Mucosa of rectum (tissue), 2 donors: ENCODE measurements around the gene IL15RA.
"Not testable (repeated sequence)": the region's sequence is repeated elsewhere in the genome, so short reads cannot be mapped to it uniquely, and the experiment has no call there.

ENCODE experiments used
- H3K27ac ChIP-seq, 2 donors: one replicate each; pipeline ENCODE4 v1.7.0; 2013; ENCODE audit warnings: inconsistent platforms in 2 of 2, low read depth in 2 of 2, low read length in 2 of 2
- H3K27me3 ChIP-seq, 2 donors: one replicate each; pipeline ENCODE4 v1.7.0; 2013; ENCODE audit warnings: low read length in 2 of 2; ENCODE audit not compliant: control insufficient read depth in 2 of 2, insufficient read depth in 2 of 2
- H3K36me3 ChIP-seq, 2 donors: one replicate each; pipeline ENCODE4 v1.7.0; 2013; ENCODE audit warnings: low read length in 2 of 2; ENCODE audit not compliant: control insufficient read depth in 2 of 2, insufficient read depth in 2 of 2
- H3K4me1 ChIP-seq, 2 donors: one replicate each; pipeline ENCODE4 v1.7.0; 2013; ENCODE audit warnings: low read length in 2 of 2, mild to moderate bottlenecking in 1 of 2; ENCODE audit not compliant: control insufficient read depth in 2 of 2, insufficient read depth in 2 of 2
- H3K4me3 ChIP-seq, 2 donors: one replicate each; pipeline ENCODE4 v1.7.0; 2013; ENCODE audit warnings: low read length in 2 of 2
- H3K9ac ChIP-seq, 2 donors: one replicate each; pipeline ENCODE4 v1.7.0; 2013; ENCODE audit warnings: low read length in 2 of 2, low read depth in 1 of 2, mild to moderate bottlenecking in 1 of 2
- H3K9me3 ChIP-seq, 2 donors: one replicate each; pipeline ENCODE4 v1.7.0; 2013; ENCODE audit warnings: low read length in 2 of 2; ENCODE audit not compliant: control insufficient read depth in 2 of 2
- donor health status: healthy.
- donor health status: Normal muscosa, but diverticular disease.

The IL15RA gene

DNA sequence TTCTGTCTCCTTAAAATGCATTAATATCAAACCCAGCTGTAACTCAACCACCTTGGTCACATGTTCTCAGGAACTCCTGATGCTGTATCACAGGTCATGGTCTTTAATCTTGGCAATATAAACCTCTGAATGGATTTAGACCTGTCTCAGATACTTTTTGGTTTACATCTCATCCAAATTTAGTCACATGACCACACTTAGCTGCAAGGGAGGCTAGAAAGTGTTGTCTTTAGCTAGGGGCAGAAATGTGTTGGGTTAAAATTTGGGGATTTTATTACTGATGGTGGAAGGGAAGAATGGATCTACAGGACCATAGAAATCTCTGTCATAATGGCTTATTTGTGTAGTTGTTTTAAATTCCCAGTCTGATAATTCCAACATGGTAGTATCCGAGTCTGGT is 29.6 kb upstream of the IL15RA start:
- Histone ChIP-seq H3K36me3 (no peaks in the 10 kb centered on the region), H3K27ac (no peak overlapping the region)

DNA sequence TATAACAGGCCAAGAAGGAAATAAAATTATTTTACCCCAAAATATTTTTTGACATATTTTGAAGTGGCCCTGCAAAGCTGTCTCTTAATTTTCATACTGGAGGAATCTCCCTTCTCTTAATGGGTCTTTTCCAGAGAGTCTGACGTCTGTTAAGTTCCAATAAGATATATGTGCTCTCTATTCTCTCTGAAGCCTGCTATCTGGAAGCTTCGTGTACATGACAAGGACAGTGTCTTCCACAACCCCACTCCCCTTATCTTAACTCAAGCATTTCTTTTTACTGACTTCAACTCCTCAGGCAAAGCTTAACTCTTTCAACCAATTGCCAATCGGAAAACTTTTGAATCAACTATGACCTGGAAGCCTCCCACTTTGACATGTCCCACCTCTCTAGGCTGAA is 29.2 kb upstream of the IL15RA start:
- no peak overlapping the region for H3K4me3 ChIP-seq
- H3K9ac ChIP-seq = no peak overlapping the region
- no peak overlapping the region for H3K27ac ChIP-seq
- no peaks in the 10 kb centered on the region for H3K27me3 ChIP-seq
- no peaks in the 10 kb centered on the region for H3K4me1 ChIP-seq
- no peaks in the 10 kb centered on the region for H3K36me3 ChIP-seq
- peaks cover 0 to 3% of the 10 kb centered on the region in 2 donors for H3K9me3 ChIP-seq

More for the DNA sequence above, 29.6 kb upstream of the IL15RA start:
- no peak overlapping the region for H3K4me3 ChIP-seq
- H3K9ac ChIP-seq = no peak overlapping the region
- H3K9me3 ChIP-seq = peaks cover 0 to 3% of the 10 kb centered on the region in 2 donors
- no peaks in the 10 kb centered on the region for H3K4me1 ChIP-seq
- H3K27me3 ChIP-seq = no peaks in the 10 kb centered on the region

DNA sequence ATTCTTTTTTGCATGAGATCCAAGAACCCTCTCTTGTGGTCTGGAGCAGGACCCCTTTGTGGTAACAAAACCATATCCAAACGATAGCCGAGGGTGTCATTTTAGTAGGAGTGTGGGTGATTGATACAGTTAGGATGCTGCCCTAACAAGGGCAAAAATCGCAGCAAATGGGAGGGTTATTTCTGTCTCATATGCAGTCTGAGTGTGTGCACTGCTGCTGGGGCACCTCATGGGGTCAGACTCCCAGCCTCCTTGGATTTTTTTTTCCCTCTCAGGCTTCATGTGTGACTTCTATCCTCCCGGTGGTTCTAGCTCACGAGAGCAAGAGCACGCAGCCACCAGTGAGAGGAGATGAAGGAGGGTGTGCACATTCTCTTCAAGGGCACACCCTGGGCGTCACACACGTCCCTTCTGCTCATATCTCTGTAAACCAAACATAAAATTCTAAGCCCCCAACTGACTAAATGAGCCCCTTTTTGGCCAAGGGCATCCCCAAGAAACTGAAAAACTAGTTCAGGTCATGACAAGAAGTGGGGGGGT is 28.6 kb upstream of the IL15RA start:
- Histone ChIP-seq H3K36me3 (no peaks in the 10 kb centered on the region), H3K9me3 (peaks cover 0 to 3% of the 10 kb centered on the region in 2 donors), H3K4me1 (no peaks in the 10 kb centered on the region), H3K4me3 (no peak overlapping the region), H3K9ac (no peak overlapping the region), H3K27ac (no peak overlapping the region), H3K27me3 (no peaks in the 10 kb centered on the region)

DNA sequence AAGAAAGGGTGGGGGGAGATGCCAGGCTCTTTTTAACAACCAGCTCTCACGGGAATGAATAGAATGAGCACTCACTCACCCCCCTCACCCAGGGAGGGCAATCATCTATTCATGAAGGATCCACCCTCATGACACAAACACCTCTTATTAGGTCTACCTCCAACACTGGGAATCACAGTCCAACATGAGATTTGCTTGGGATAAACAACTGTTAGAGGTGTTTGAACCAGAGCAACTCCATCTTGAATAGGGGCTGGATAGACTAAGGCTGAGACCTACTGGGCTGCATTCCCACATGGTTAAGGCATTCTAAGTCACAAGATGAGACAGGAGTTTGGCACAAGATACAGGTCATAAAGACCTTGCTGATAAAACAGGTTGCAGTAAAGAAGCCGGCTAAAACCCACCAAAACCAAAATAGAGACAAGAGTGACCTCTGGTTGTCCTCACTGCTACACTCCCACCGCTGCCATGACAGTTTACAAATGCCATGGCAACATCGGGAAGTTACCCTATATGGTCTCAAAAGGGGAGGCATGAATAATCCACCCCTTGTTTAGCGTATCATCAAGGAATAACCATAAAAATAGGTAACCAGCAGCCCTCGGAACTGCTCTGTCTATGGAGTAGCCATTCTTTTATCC is 27.9 kb upstream of the IL15RA start:
- H3K27me3 ChIP-seq, H3K27ac ChIP-seq, H3K9ac ChIP-seq, H3K4me1 ChIP-seq, H3K9me3 ChIP-seq, H3K4me3 ChIP-seq, H3K36me3 ChIP-seq: not testable (repeated sequence)

DNA sequence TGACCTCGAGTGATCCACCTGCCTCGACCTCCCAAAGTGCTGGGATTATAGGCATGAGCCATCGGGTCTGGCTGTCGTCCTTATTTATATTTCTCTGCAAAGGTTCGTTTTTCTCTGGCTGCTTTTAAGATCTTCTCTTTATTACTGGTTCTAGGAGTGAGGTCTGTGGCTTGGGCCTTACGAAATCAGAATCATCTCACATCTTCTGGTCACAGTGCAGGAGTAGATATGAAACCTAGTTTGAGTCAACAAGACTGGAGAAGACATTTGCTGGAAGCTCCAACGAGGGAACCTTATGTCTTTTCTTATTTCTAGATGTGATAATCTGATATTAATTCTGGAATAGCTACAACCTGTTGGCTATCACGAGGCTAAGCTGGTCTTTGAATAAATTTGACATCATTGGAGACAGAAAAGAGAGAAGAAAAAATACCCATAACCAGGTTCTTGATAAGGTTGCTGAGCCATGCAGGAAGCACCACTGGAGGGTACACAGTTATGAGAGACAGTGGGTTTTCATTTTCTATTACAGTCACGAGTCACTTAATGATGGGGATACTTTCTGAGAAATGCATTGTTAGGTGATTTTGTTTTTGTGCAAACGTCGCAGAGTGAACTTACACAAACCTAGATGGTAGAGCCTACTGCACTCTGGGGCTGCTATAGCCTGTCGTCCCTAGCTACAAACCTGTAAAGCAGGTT is 25.6 kb upstream of the IL15RA start:
- Histone ChIP-seq H3K4me3 (no peak overlapping the region), H3K9ac (no peak overlapping the region), H3K4me1 (no peaks in the 10 kb centered on the region), H3K9me3 (peaks cover 0 to 3% of the 10 kb centered on the region in 2 donors), H3K27ac (no peak overlapping the region), H3K27me3 (no peaks in the 10 kb centered on the region), H3K36me3 (no peaks in the 10 kb centered on the region)

DNA sequence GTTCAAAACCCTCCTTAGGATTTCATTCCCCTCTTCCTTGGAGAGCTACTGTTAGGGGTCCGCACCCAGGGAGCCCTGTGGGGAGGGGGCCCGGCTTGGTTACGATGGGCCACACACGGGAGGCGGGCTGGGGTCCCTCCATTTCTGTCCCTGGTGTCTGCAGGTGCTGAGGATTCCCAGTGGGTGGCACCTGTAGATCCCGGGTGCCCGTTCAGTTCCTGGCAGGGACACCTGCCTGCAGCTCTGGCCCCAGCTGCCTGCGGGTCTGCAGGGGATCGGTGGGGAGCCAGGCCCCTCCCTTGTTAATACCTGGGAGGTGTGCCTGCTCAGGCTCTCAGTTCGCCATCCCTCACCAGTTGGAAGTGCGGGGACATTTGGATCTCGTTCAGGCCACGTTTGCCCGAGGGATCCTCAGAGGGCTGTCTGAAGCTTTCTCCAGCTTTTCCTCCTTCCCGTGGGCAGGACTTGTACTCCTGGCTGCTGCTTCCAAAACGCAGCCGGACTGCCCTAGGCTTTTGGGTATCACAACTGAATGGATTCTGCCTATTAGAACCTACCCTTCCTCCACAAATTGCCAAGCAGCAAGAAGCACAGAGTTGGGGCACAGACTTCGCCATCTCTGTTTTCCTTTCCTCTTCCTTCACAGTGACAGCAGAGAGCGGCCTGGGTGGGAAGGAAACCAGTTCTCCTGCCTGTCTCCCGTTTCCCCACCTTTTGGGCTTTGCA is 22.3 kb upstream of the IL15RA start:
- H3K27me3 ChIP-seq = no peaks in the 10 kb centered on the region
- no peak overlapping the region for H3K27ac ChIP-seq
- no peaks in the 10 kb centered on the region for H3K4me1 ChIP-seq
- H3K36me3 ChIP-seq = no peaks in the 10 kb centered on the region
- H3K9ac ChIP-seq = no peak overlapping the region
- H3K9me3 ChIP-seq = no peaks in the 10 kb centered on the region
- no peak overlapping the region for H3K4me3 ChIP-seq

DNA sequence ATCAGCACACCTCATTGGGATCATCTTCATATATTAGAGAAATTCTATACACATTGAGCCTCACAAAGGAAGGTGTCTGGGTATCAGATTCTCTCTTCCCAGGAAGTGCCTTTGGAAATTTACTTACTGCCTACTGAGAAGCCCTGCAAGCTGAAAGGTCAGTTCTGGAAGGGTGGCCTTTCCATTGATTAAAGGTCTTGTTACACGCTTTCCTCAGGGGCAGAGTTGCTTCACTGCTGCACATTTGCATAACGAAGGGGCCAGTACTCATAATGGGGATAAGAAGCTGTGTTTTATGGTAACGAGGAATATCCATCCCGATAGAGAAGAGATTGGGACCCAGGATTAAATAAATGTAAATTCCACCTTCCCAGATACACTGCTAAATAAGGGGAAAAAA is 19.4 kb upstream of the IL15RA start:
- Histone ChIP-seq H3K4me1 (no peaks in the 10 kb centered on the region), H3K36me3 (no peaks in the 10 kb centered on the region), H3K4me3 (no peak overlapping the region), H3K27ac (no peak overlapping the region), H3K9ac (no peak overlapping the region), H3K9me3 (no peaks in the 10 kb centered on the region), H3K27me3 (no peaks in the 10 kb centered on the region)

DNA sequence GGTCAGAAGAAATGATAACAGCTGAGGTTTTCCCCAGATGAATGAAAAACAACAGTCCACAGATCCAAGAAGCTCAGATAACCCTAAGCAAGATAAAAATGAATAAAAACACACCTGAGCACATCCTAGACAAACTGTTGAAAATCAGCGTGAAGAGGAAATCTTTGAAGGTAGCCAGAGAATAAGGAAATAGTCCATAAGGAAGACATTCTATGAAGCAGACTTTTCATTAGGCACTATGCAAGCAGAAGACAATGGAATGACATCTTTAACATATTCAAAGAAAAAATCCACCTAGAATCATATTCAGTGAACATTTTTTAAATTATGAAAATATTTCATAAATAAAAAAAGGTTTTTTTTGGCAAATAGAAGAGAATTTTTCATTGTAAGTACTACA is 15.1 kb upstream of the IL15RA start:
- Histone ChIP-seq H3K27me3 (no peaks in the 10 kb centered on the region), H3K27ac (no peak overlapping the region), H3K9me3 (no peaks in the 10 kb centered on the region), H3K4me3 (no peak overlapping the region), H3K36me3 (no peaks in the 10 kb centered on the region), H3K9ac (no peak overlapping the region), H3K4me1 (peaks cover 4 to 8% of the 10 kb centered on the region in 2 donors)

DNA sequence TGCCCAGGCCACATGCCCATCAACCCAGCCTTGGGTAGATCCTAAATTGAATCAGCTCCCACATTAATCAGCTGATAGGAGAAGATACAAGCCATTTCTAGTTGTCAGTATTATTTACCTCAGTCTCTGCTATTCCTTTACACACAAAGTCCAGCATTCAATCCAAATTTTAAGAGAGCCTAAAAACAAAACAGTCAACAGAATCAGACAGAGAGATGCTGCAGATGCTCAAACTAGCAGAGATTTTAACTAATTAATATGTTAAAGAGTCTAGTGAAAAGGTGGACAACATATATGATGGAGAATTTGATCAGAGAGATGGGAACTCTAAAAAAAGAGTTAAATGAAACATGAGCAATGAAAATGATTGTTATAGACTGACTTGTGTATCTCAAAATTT is 14.4 kb upstream of the IL15RA start:
- Histone ChIP-seq H3K9me3 (no peaks in the 10 kb centered on the region), H3K4me1 (peaks cover 7 to 8% of the 10 kb centered on the region in 2 donors), H3K27ac (no peak overlapping the region), H3K9ac (no peak overlapping the region), H3K4me3 (no peak overlapping the region), H3K36me3 (no peaks in the 10 kb centered on the region), H3K27me3 (no peaks in the 10 kb centered on the region)

DNA sequence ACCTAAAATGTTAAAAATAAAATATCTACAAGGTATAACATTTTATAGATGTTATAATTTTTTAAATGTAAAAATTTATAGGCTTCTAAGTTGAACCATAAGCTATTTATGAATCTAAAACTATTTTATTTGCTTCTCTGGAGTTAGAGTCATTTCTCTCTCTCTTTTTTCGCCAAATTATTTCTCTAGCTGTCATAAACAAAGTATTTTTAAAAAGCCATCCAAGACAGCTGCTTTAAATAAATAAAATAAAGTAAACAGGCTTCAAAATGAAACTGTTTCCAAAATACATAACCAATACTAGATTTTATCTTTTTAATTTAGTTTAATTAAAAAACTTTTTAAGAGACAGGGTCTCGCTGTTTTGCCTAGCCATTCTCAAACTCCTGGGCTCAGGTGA is 12.4 kb upstream of the IL15RA start:
- Histone ChIP-seq H3K27ac (peak overlapping the region in 1 of 2 donors; percentile 37), H3K27me3 (no peaks in the 10 kb centered on the region), H3K9me3 (no peaks in the 10 kb centered on the region), H3K4me3 (no peak overlapping the region), H3K36me3 (no peaks in the 10 kb centered on the region), H3K4me1 (peaks cover 7 to 8% of the 10 kb centered on the region in 2 donors), H3K9ac (no peak overlapping the region)
